ENCODE results near the gene AARSD1.
"Not testable (repeated sequence)": the region's sequence is repeated elsewhere in the genome, so short reads cannot be mapped to it uniquely, and the experiment has no call there.

AARSD1 gene

GRCh38 chr17:42964161-42964932, at the start of gene AARSD1:
TSS of gene AARSD1 (minus strand) at chr17:42964454. CDS start at chr17:42964440, 14 bp downstream.
- DNase-seq: peak; percentile 17 to 90 (median 82)

GRCh38 chr17:43013296-43013695, 49.0 kb upstream of the AARSD1 start:
- no peak for DNase-seq

- DNase-seq: no peak
Measured at GRCh38 chr17:43011728-43012472, 47.6 kb upstream of the AARSD1 start.

- DNase-seq: no peak
Measured at GRCh38 chr17:43010667-43011308, 46.5 kb upstream of the AARSD1 start.

- peak in 11 of 14 donors; percentile 35 to 80 (median 59) for DNase-seq
Measured at GRCh38 chr17:43006639-43007551, 42.6 kb upstream of the AARSD1 start, which contains the start of gene IFI35. TSS of gene IFI35 (plus strand) at chr17:43006784. CDS start at chr17:43006948, 164 bp downstream.

GRCh38 chr17:43003542-43004172, 39.4 kb upstream of the AARSD1 start:
- peak in 1 of 14 donors; percentile 13 for DNase-seq

GRCh38 chr17:43000894-43001293, 36.6 kb upstream of the AARSD1 start:
- DNase-seq: not testable (repeated sequence)

GRCh38 chr17:42999003-42999525, 34.8 kb upstream of the AARSD1 start:
- no peak for DNase-seq

- peak; percentile 80 to 100 (median 97) for DNase-seq
Measured at GRCh38 chr17:42997984-42998938, 34.0 kb upstream of the AARSD1 start, which contains the start of gene RPL27. TSS of gene RPL27 (plus strand) at chr17:42998419. CDS start at chr17:42998751, 332 bp downstream.

GRCh38 chr17:42997390-42997983, 33.2 kb upstream of the AARSD1 start:
- no peak for DNase-seq

GRCh38 chr17:42993913-42994312, 29.7 kb upstream of the AARSD1 start:
- DNase-seq: not testable (repeated sequence)

GRCh38 chr17:42992872-42993271, 28.6 kb upstream of the AARSD1 start:
- no peak for DNase-seq

GRCh38 chr17:42991471-42991870, 27.2 kb upstream of the AARSD1 start:
- no peak for DNase-seq

- no peak for DNase-seq
Measured at GRCh38 chr17:42989726-42990652, 25.7 kb upstream of the AARSD1 start.

GRCh38 chr17:42989141-42989540, 24.9 kb upstream of the AARSD1 start:
- DNase-seq: no peak

GRCh38 chr17:42985225-42985624, 21.0 kb upstream of the AARSD1 start:
- no peak for DNase-seq

GRCh38 chr17:42982266-42982665, 18.0 kb upstream of the AARSD1 start:
- DNase-seq: no peak

GRCh38 chr17:42980766-42981397, 16.6 kb upstream of the AARSD1 start:
- DNase-seq: peak in 5 of 14 donors; percentile 3 to 54 (median 30)
